ENCODE results near the gene IGFN1.

- no peak for TF ChIP-seq POLR2A (IDR thresholded peaks at IDR 0.05)
- no peak for TF ChIP-seq CTCF (IDR thresholded peaks at IDR 0.05)
These were observed 33.4 kb downstream of the IGFN1 start for GRCh38 chr1:201223852-201224665.
